Hepatocyte (in vitro differentiated cells): Measurements from ENCODE around the gene ISCU. TPM values are rescaled to one million over a fixed set of nuclear protein-coding genes. Genes with fewer than 3 reads are reported as not detected.

Experiments
- DNase-seq: peaks from one replicate; pipeline ENCODE4 v3.0.0-alpha.2; 2016; ENCODE audit warnings: low spot score
- H2AFZ ChIP-seq: fragments of 200-600 bp; sonication (generic); 2 replicates; pipeline ENCODE4 v1.6.0; 2016; ENCODE audit warnings: antibody characterized with exemption, mild to moderate bottlenecking
- H3K27ac ChIP-seq: fragments of 200-600 bp; sonication (generic); 2 replicates; pipeline ENCODE4 v1.5.1; 2016; ENCODE audit warnings: mild to moderate bottlenecking
- H3K27me3 ChIP-seq: fragments of 200-600 bp; sonication (generic); 2 replicates; pipeline ENCODE4 v1.6.1; 2016
- H3K36me3 ChIP-seq: fragments of 200-600 bp; sonication (generic); replicated peaks from 2 replicates; pipeline ENCODE4 v1.5.1; 2016; ENCODE audit warnings: low read depth; ENCODE audit not compliant: insufficient read depth
- H3K4me1 ChIP-seq: fragments of 200-600 bp; sonication (generic); 2 replicates; pipeline ENCODE4 v1.5.1; 2016; ENCODE audit warnings: mild to moderate bottlenecking, moderate library complexity; ENCODE audit not compliant: insufficient read depth
- H3K4me2 ChIP-seq: fragments of 200-600 bp; sonication (generic); 2 replicates; pipeline ENCODE4 v1.6.0; 2016
- H3K4me3 ChIP-seq: fragments of 200-600 bp; sonication (generic); 2 replicates; pipeline ENCODE4 v1.5.1; 2016; ENCODE audit warnings: mild to moderate bottlenecking
- H3K79me2 ChIP-seq: fragments of 200-600 bp; sonication (generic); 2 replicates; pipeline ENCODE4 v1.6.0; 2017; ENCODE audit warnings: mild to moderate bottlenecking
- H3K9me2 ChIP-seq: fragments of 200-600 bp; sonication (generic); replicated peaks from 2 replicates; pipeline ENCODE4 v1.6.0; 2017; ENCODE audit warnings: mild to moderate bottlenecking; ENCODE audit not compliant: insufficient read depth
- H3K9me3 ChIP-seq: fragments of 200-600 bp; sonication (generic); 2 replicates; pipeline ENCODE4 v1.5.1; 2016; ENCODE audit warnings: low read depth, mild to moderate bottlenecking
- H4K20me1 ChIP-seq: fragments of 200-600 bp; sonication (generic); 2 replicates; pipeline ENCODE4 v1.6.0; 2016; ENCODE audit warnings: mild to moderate bottlenecking; ENCODE audit not compliant: insufficient read depth, poor library complexity, severe bottlenecking
- EZH2 ChIP-seq: fragments of 200-600 bp; sonication (generic); IDR thresholded peaks from 2 replicates; pipeline ENCODE4 v1.6.1; 2016; ENCODE audit warnings: antibody characterized with exemption, mild to moderate bottlenecking, borderline replicate concordance
- EZH2phosphoT487 ChIP-seq: fragments of 200-600 bp; sonication (generic); IDR thresholded peaks from one replicate; pipeline ENCODE4 v1.6.1; 2018; ENCODE audit warnings: antibody characterized with exemption, mild to moderate bottlenecking, low read depth, moderate library complexity; ENCODE audit not compliant: unreplicated experiment, severe bottlenecking
- WGBS: methylation state at CpG from one replicate; pipeline ENCODE4 v1.1.6; 2016; ENCODE audit warnings: low lambda C conversion rate; ENCODE audit errors: missing lambda C conversion rate; 5-methylcytosine and 5-hydroxymethylcytosine counted together
- polyA plus RNA-seq: library from polyadenylated mRNA; unstranded; fragments of >200 nt; fragmentation: Nextera tagmentation; extraction: Ambion mirVana; gene quantifications from 2 replicates; pipeline ENCODE4 v1.2.1, GENCODE V29; 2016
- total RNA-seq: library from RNA; depleted of rRNA; stranded (reverse); fragments of >200 nt; gene quantifications from 2 replicates; pipeline ENCODE4 v1.2.3, GENCODE V29; 2014
- TF ChIP-seq, protein P1 (sequence below): fragments of 200-600 bp; sonication (generic); IDR thresholded peaks from 2 replicates; pipeline ENCODE4 v1.5.1; 2016; ENCODE audit warnings: antibody characterized with exemption, mild to moderate bottlenecking; ENCODE audit not compliant: poor library complexity

Gene ISCU
- total and polyA plus RNA-seq, 2 experiments from 2014 or later = 116 to 149 TPM

DNA sequence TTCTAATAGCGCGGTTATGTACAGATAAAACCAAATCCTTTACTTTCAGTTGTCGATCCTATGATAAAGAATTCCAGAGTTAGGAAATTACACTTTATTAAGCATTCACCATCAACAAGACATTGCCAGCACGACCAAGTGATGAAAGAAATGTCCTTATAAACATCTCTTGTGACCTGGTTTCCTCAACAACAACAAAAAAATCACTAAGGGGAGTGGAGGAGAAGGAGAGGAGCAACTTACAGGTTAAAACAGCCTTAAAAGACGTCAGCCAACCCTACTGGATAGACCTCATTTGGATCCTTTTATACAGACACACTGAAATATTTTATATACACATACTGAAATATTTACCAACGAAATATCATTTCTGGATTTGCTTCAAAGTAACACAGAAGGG lies 24.2 kb upstream of the ISCU start:
- Histone ChIP-seq H3K9me3 (no peaks in the 10 kb centered on the region), H3K9me2 (no peaks in the 10 kb centered on the region), H3K36me3 (no peaks in the 10 kb centered on the region), H3K79me2 (peaks cover 43% of the 10 kb centered on the region), H3K4me1 (no peaks in the 10 kb centered on the region), H3K4me3 (no peak overlapping the region), H2AFZ (no peak overlapping the region), H3K4me2 (no peak overlapping the region), H4K20me1 (peaks cover 8% of the 10 kb centered on the region), H3K27ac (no peak overlapping the region), H3K27me3 (no peaks in the 10 kb centered on the region)
- TF ChIP-seq, protein P1, sequence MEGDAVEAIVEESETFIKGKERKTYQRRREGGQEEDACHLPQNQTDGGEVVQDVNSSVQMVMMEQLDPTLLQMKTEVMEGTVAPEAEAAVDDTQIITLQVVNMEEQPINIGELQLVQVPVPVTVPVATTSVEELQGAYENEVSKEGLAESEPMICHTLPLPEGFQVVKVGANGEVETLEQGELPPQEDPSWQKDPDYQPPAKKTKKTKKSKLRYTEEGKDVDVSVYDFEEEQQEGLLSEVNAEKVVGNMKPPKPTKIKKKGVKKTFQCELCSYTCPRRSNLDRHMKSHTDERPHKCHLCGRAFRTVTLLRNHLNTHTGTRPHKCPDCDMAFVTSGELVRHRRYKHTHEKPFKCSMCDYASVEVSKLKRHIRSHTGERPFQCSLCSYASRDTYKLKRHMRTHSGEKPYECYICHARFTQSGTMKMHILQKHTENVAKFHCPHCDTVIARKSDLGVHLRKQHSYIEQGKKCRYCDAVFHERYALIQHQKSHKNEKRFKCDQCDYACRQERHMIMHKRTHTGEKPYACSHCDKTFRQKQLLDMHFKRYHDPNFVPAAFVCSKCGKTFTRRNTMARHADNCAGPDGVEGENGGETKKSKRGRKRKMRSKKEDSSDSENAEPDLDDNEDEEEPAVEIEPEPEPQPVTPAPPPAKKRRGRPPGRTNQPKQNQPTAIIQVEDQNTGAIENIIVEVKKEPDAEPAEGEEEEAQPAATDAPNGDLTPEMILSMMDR = no peak
- TF ChIP-seq EZH2 (no peak), EZH2phosphoT487 (no peak)
- 79% methylated on average over 6 of the region's 6 CpGs for WGBS
- no peak for DNase-seq

DNA sequence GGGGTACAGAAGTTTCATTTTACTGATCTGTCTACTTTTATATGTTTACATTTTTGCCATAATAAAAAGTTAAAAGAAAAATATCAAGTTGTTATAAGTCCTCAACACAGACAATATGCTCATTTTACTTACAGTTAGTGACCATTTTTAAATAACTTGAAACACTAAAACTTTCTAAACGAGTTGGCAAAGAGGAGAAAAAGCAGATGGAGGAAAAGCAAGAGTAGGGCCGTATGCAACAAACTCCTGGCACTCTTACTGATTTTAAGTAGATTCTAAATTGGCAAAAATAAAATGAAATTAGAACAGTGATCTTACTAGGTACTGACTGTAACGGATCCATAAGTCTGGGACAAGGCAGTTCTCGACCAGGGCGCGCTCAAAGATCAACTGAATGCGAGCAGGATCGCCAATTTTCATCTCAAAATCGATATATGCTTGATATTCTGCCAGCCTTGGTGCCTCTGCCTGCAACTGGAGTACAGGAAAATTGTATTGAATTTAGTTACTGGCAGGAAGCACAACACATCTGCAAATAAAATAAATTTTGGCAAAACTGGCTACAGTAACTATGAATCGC lies 23.7 kb upstream of the ISCU start:
- no peak overlapping the region for H3K4me3 ChIP-seq
- no peaks in the 10 kb centered on the region for H3K4me1 ChIP-seq
- H2AFZ ChIP-seq = no peak overlapping the region
- no peak overlapping the region for H3K27ac ChIP-seq
- H3K79me2 ChIP-seq = peaks cover 49% of the 10 kb centered on the region
- 94% methylated on average over 10 of the region's 10 CpGs for WGBS
- H4K20me1 ChIP-seq = peaks cover 8% of the 10 kb centered on the region
- no peaks in the 10 kb centered on the region for H3K27me3 ChIP-seq
- H3K36me3 ChIP-seq = no peaks in the 10 kb centered on the region
- no peaks in the 10 kb centered on the region for H3K9me3 ChIP-seq
- no peaks in the 10 kb centered on the region for H3K9me2 ChIP-seq
- no peak for DNase-seq
- H3K4me2 ChIP-seq = no peak overlapping the region
- TF ChIP-seq EZH2 (no peak), EZH2phosphoT487 (no peak)
- TF ChIP-seq, protein P1 = no peak

DNA sequence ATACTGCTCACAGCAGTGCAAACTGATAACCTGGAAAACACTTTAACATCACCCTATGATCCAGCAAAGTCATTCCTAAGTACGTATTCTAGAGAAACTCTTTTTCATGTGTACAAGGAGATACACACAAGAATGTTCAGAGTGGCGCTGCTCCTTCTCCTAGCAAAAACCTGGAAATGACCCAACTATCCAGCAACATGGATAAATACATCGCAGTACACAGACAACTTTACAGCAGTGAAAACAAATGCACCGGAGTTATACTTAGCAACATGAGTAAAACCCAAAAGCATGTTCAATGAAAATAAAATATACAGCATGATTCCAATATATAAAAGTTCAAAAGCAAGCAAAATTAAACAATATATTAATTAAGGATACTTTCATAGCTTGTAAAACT lies 20.1 kb upstream of the ISCU start:
- H3K9me2 ChIP-seq = no peaks in the 10 kb centered on the region
- no peak overlapping the region for H3K4me2 ChIP-seq
- peaks cover 8% of the 10 kb centered on the region for H4K20me1 ChIP-seq
- peaks cover 69% of the 10 kb centered on the region for H3K79me2 ChIP-seq
- no peak for DNase-seq
- no peak overlapping the region for H3K27ac ChIP-seq
- H3K9me3 ChIP-seq = no peaks in the 10 kb centered on the region
- H3K27me3 ChIP-seq = no peaks in the 10 kb centered on the region
- H3K36me3 ChIP-seq = no peaks in the 10 kb centered on the region
- H2AFZ ChIP-seq = no peak overlapping the region
- 86% methylated on average over 4 of the region's 4 CpGs for WGBS
- TF ChIP-seq EZH2phosphoT487 (no peak), EZH2 (no peak)
- TF ChIP-seq, protein P1 = no peak
- no peaks in the 10 kb centered on the region for H3K4me1 ChIP-seq
- H3K4me3 ChIP-seq = no peak overlapping the region

DNA sequence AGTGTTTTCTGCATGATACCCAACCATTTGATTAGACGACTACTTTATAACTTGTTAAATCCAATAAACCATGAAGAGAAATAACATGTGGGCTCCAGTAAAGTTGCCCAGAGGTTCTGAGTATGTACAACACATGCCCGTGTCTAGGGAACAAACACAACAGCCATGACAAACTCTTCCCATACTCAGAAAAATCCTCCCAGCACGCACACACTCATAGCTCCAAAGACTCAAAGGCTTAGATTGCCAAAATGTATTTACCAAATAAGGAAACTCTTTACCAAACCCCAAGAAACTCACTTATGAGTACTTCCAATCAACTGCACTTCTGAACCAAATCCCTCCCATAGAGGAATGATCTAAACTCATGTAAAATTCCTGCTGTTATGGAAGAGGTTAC lies 18.7 kb upstream of the ISCU start:
- Histone ChIP-seq H2AFZ (no peak overlapping the region), H3K79me2 (peaks cover 72% of the 10 kb centered on the region), H3K27ac (no peak overlapping the region), H3K36me3 (peaks cover 8% of the 10 kb centered on the region), H3K9me3 (no peaks in the 10 kb centered on the region), H3K4me1 (no peaks in the 10 kb centered on the region), H3K9me2 (no peaks in the 10 kb centered on the region), H4K20me1 (peaks cover 5% of the 10 kb centered on the region), H3K4me3 (no peak overlapping the region), H3K27me3 (no peaks in the 10 kb centered on the region), H3K4me2 (no peak overlapping the region)
- WGBS = 88% methylated on average over 3 of the region's 3 CpGs
- DNase-seq = no peak
- TF ChIP-seq EZH2 = no peak
- TF ChIP-seq, protein P1 = no peak
